Fibroblast of skin of scalp (primary cell): ENCODE measurements around the gene SOX4. TPM values are rescaled to one million over a fixed set of nuclear protein-coding genes. Genes with fewer than 3 reads are reported as not detected.
"Not testable (repeated sequence)": the region's sequence is repeated elsewhere in the genome, so short reads cannot be mapped to it uniquely, and the experiment has no call there.

Experiments used
- DNase-seq: peaks from one replicate; pipeline ENCODE4 v3.0.0-alpha.2; 2013
- polyA plus RNA-seq, 2 experiments: library from polyadenylated mRNA; unstranded; fragments of 120-200 nt; gene quantifications; one replicate each; pipeline ENCODE4 v1.2.1, GENCODE V29; 2013; ENCODE audit not compliant: insufficient read length in 2 of 2

SOX4 gene
- polyA plus RNA-seq (2013, experiment 1 of 2; ENCODE audit: insufficient read length) = 17.6 TPM
- 20.2 TPM for polyA plus RNA-seq (2013, experiment 2 of 2; ENCODE audit: insufficient read length)

GRCh38 chr6:21593412-21593926, at the start of gene SOX4:
Gene SOX4 (plus strand): TSS chr6:21593751. CDS start chr6:21594535, 784 bp downstream.
- peak; percentile 98 for DNase-seq

GRCh38 chr6:21552286-21552685, 41.3 kb upstream of the SOX4 start:
- DNase-seq = not testable (repeated sequence)

GRCh38 chr6:21554286-21554685, 39.3 kb upstream of the SOX4 start:
- no peak for DNase-seq

- no peak for DNase-seq
Observed at GRCh38 chr6:21555197-21555596, 38.4 kb upstream of the SOX4 start.

GRCh38 chr6:21556511-21556910, 37.0 kb upstream of the SOX4 start:
- no peak for DNase-seq

- DNase-seq = no peak
Observed at GRCh38 chr6:21556968-21557721, 36.4 kb upstream of the SOX4 start.

GRCh38 chr6:21559238-21559637, 34.3 kb upstream of the SOX4 start:
- DNase-seq = no peak

- DNase-seq = no peak
Observed at GRCh38 chr6:21560249-21560648, 33.3 kb upstream of the SOX4 start.

- DNase-seq = no peak
Observed at GRCh38 chr6:21565431-21565830, 28.1 kb upstream of the SOX4 start.

- no peak for DNase-seq
Observed at GRCh38 chr6:21578523-21578922, 15.0 kb upstream of the SOX4 start.

GRCh38 chr6:21582651-21583050, 10.9 kb upstream of the SOX4 start:
- DNase-seq = no peak

GRCh38 chr6:21586300-21586699, 7.3 kb upstream of the SOX4 start:
- DNase-seq = no peak

GRCh38 chr6:21586740-21587178, 6.8 kb upstream of the SOX4 start:
- DNase-seq = no peak

- DNase-seq = peak; percentile 65
Observed at GRCh38 chr6:21587179-21587960, 6.2 kb upstream of the SOX4 start.

- peak; percentile 52 for DNase-seq
Observed at GRCh38 chr6:21587961-21588480, 5.5 kb upstream of the SOX4 start.

GRCh38 chr6:21588481-21589351, 4.8 kb upstream of the SOX4 start:
- peak; percentile 82 for DNase-seq

GRCh38 chr6:21589352-21590345, 3.9 kb upstream of the SOX4 start:
- DNase-seq = peak; percentile 80

GRCh38 chr6:21590346-21590745, 3.2 kb upstream of the SOX4 start:
- DNase-seq = peak; percentile 16

GRCh38 chr6:21591446-21591845, 2.1 kb upstream of the SOX4 start:
- peak; percentile 32 for DNase-seq

- DNase-seq = no peak
Observed at GRCh38 chr6:21592953-21593352, 598 bp upstream of the SOX4 start.

- DNase-seq = peak; percentile 73
Observed at GRCh38 chr6:21593927-21594415, 420 bp downstream of the SOX4 start.
